Neural cell (in vitro differentiated cells): ENCODE measurements around the gene ANKRD35. TPM values are rescaled to one million over a fixed set of nuclear protein-coding genes. Genes with fewer than 3 reads are reported as not detected.
A peak's percentile ranks its signal among the peaks of the same experiment; 100 is the strongest.

Source experiments
- H2AFZ ChIP-seq: fragments of 200-600, 300-800 bp; sonication (generic), shearing (Covaris generic); 2 replicates; pipeline ENCODE4 v1.6.0; 2014; ENCODE audit warnings: low read depth, mild to moderate bottlenecking, antibody characterized with exemption, low read length, moderate library complexity
- H3F3A ChIP-seq: fragments of 200-600 bp; shearing (Covaris generic); 2 replicates; pipeline ENCODE4 v1.6.1; 2016; ENCODE audit warnings: mild to moderate bottlenecking, moderate library complexity, mixed read lengths, antibody characterized with exemption, low read length; ENCODE audit not compliant: insufficient read depth, poor library complexity, severe bottlenecking
- H3K27ac ChIP-seq: fragments of 200-600, 300-800 bp; sonication (generic), shearing (Covaris generic); 2 replicates; pipeline ENCODE4 v1.5.1; 2014; ENCODE audit warnings: mild to moderate bottlenecking, low read length, moderate library complexity
- H3K27me3 ChIP-seq: fragments of 300-800, 200-600 bp; sonication (generic), shearing (Covaris generic); 2 replicates; pipeline ENCODE4 v1.6.0; 2014; ENCODE audit warnings: mild to moderate bottlenecking, low read depth, low read length, moderate library complexity; ENCODE audit not compliant: insufficient read depth
- H3K36me3 ChIP-seq: fragments of 300-800, 200-600 bp; sonication (generic), shearing (Covaris generic); 2 replicates; pipeline ENCODE4 v1.5.1; 2014; ENCODE audit warnings: mild to moderate bottlenecking, antibody characterized with exemption, low read length, moderate library complexity; ENCODE audit not compliant: insufficient read depth
- H3K4me2 ChIP-seq: fragments of 300-800, 200-600 bp; sonication (generic), shearing (Covaris generic); 2 replicates; pipeline ENCODE4 v1.6.0; 2014; ENCODE audit warnings: mild to moderate bottlenecking, low read length
- H3K4me3 ChIP-seq: fragments of 300-800, 200-600 bp; sonication (generic), shearing (Covaris generic); 2 replicates; pipeline ENCODE4 v1.5.1; 2014; ENCODE audit warnings: mild to moderate bottlenecking, low read length, moderate library complexity
- H3K79me2 ChIP-seq: fragments of 200-600 bp; shearing (Covaris generic); replicated peaks from 2 replicates; pipeline ENCODE4 v1.6.0; 2014; ENCODE audit warnings: mild to moderate bottlenecking, low read length, moderate library complexity; ENCODE audit not compliant: insufficient read depth
- H3K9ac ChIP-seq: fragments of 300-800, 200-600 bp; sonication (generic), shearing (Covaris generic); 2 replicates; pipeline ENCODE4 v1.6.1; 2016; ENCODE audit warnings: mild to moderate bottlenecking, low read length, mixed read lengths
- H3K9me2 ChIP-seq: fragments of 200-600 bp; shearing (Covaris generic); 2 replicates; pipeline ENCODE4 v1.6.1; 2016; ENCODE audit warnings: mild to moderate bottlenecking, low read length, mixed read lengths; ENCODE audit not compliant: insufficient read depth
- H3K9me3 ChIP-seq: fragments of 200-600, 300-800 bp; sonication (generic), shearing (Covaris generic); 2 replicates; pipeline ENCODE4 v1.6.1; 2016; ENCODE audit warnings: mild to moderate bottlenecking, mixed run types, low read length, moderate library complexity, mixed read lengths
- H4K20me1 ChIP-seq: fragments of 200-600 bp; shearing (Covaris generic); 2 replicates; pipeline ENCODE4 v1.6.1; 2016; ENCODE audit warnings: mild to moderate bottlenecking, mixed run types; ENCODE audit not compliant: insufficient read depth
- EP300 ChIP-seq: fragments of 450-650 bp; conservative IDR thresholded peaks from 2 replicates; pipeline ENCODE4 v1.6.1; 2014; ENCODE audit warnings: antibody characterized with exemption, mild to moderate bottlenecking, moderate library complexity; ENCODE audit not compliant: poor library complexity, severe bottlenecking
- EZH2 ChIP-seq: fragments of 200-600, 300-800 bp; shearing (Covaris generic), sonication (generic); IDR thresholded peaks from 2 replicates; pipeline ENCODE4 v1.6.1; 2014; ENCODE audit warnings: antibody characterized with exemption, low read length, borderline replicate concordance, mild to moderate bottlenecking; ENCODE audit not compliant: insufficient read depth, poor library complexity, severe bottlenecking
- MXI1 ChIP-seq: fragments of 450-650 bp; conservative IDR thresholded peaks from 2 replicates; pipeline ENCODE4 v1.6.1; 2014; ENCODE audit warnings: antibody characterized with exemption, mild to moderate bottlenecking; ENCODE audit not compliant: poor library complexity, severe bottlenecking
- POLR2AphosphoS5 ChIP-seq: IDR thresholded peaks from 2 replicates; pipeline ENCODE4 v1.6.1; 2012
- RAD21 ChIP-seq: fragments of 450-650 bp; conservative IDR thresholded peaks from 2 replicates; pipeline ENCODE4 v1.6.1; 2014; ENCODE audit warnings: antibody characterized with exemption, mild to moderate bottlenecking, moderate library complexity
- SMC3 ChIP-seq: fragments of 450-650 bp; conservative IDR thresholded peaks from 2 replicates; pipeline ENCODE4 v1.6.1; 2014; ENCODE audit warnings: antibody characterized with exemption, mild to moderate bottlenecking, moderate library complexity; ENCODE audit not compliant: poor library complexity
- TAF1 ChIP-seq: IDR thresholded peaks from 2 replicates; pipeline ENCODE4 v1.6.1; 2012; ENCODE audit warnings: low read depth
- polyA plus RNA-seq: library from polyadenylated mRNA; depleted of rRNA; stranded (reverse); fragments of >200 nt; gene quantifications from 2 replicates; pipeline ENCODE4 v1.2.3, GENCODE V29; 2014
- TF ChIP-seq, protein P1 (sequence below): IDR thresholded peaks from 2 replicates; pipeline ENCODE4 v1.6.1; 2012; ENCODE audit warnings: borderline replicate concordance
- TF ChIP-seq, protein P2 (sequence below): fragments of 450-650 bp; IDR thresholded peaks from 2 replicates; pipeline ENCODE4 v1.5.1; 2014; ENCODE audit warnings: antibody characterized with exemption, mild to moderate bottlenecking, moderate library complexity; ENCODE audit not compliant: poor library complexity, severe bottlenecking

The ANKRD35 gene
- polyA plus RNA-seq, 1 donor from 2014 or later, result not detected

DNA sequence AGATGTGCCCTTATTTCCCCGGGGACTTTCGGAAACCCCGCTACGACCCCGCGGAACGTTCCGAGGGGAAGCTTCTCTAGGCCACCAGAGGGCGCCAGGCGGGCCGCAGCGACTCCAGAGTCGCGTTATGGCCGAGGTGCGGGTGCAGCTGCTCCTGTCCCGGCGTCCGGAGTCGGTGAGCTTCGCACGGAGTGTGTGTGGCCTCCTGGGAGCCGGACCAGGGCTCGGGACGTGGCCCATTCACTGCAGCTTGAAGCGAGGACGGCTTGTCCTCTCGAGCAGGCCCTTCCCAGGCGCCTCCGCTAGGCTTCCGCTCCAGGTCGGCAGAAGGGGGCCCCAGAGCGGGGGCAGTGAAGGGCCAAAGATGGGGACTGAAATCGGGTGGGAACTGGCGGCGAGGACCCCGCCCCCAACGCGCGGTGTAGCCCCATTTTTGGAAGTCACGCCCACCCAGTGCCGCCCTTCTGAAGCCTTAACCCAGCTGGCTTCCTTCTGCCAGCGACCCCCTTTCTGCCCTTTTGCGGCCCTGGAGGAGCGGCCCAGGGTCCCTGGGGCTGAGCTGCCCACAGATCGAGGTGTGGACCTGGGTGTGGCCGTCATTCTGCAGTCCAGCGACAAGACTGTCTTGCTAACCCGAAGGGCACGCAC, 40.0 kb downstream of the ANKRD35 start, which contains the start of gene NUDT17:
NUDT17 (plus strand) TSS at position 117 of the 648 bp plus-strand sequence; CDS start at position 128, 11 bp downstream.
- no peaks in the 10 kb centered on the region for H3K9me2 ChIP-seq
- H4K20me1 ChIP-seq, result no peaks in the 10 kb centered on the region
- no peaks in the 10 kb centered on the region for H3F3A ChIP-seq
- TF ChIP-seq TAF1 (no peak), SMC3 (peak; percentile 82), RAD21 (peak; percentile 62), POLR2AphosphoS5 (peak; percentile 2), EZH2 (no peak), EP300 (no peak), MXI1 (peak; percentile 26)
- TF ChIP-seq, protein P1, sequence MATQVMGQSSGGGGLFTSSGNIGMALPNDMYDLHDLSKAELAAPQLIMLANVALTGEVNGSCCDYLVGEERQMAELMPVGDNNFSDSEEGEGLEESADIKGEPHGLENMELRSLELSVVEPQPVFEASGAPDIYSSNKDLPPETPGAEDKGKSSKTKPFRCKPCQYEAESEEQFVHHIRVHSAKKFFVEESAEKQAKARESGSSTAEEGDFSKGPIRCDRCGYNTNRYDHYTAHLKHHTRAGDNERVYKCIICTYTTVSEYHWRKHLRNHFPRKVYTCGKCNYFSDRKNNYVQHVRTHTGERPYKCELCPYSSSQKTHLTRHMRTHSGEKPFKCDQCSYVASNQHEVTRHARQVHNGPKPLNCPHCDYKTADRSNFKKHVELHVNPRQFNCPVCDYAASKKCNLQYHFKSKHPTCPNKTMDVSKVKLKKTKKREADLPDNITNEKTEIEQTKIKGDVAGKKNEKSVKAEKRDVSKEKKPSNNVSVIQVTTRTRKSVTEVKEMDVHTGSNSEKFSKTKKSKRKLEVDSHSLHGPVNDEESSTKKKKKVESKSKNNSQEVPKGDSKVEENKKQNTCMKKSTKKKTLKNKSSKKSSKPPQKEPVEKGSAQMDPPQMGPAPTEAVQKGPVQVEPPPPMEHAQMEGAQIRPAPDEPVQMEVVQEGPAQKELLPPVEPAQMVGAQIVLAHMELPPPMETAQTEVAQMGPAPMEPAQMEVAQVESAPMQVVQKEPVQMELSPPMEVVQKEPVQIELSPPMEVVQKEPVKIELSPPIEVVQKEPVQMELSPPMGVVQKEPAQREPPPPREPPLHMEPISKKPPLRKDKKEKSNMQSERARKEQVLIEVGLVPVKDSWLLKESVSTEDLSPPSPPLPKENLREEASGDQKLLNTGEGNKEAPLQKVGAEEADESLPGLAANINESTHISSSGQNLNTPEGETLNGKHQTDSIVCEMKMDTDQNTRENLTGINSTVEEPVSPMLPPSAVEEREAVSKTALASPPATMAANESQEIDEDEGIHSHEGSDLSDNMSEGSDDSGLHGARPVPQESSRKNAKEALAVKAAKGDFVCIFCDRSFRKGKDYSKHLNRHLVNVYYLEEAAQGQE, result no peak
- TF ChIP-seq, protein P2, sequence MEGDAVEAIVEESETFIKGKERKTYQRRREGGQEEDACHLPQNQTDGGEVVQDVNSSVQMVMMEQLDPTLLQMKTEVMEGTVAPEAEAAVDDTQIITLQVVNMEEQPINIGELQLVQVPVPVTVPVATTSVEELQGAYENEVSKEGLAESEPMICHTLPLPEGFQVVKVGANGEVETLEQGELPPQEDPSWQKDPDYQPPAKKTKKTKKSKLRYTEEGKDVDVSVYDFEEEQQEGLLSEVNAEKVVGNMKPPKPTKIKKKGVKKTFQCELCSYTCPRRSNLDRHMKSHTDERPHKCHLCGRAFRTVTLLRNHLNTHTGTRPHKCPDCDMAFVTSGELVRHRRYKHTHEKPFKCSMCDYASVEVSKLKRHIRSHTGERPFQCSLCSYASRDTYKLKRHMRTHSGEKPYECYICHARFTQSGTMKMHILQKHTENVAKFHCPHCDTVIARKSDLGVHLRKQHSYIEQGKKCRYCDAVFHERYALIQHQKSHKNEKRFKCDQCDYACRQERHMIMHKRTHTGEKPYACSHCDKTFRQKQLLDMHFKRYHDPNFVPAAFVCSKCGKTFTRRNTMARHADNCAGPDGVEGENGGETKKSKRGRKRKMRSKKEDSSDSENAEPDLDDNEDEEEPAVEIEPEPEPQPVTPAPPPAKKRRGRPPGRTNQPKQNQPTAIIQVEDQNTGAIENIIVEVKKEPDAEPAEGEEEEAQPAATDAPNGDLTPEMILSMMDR, result peak; percentile 89
- peak within 1 kb of the TSS; percentile 43 for H3K9ac ChIP-seq
- H3K4me2 ChIP-seq, result no peak within 1 kb of the TSS
- H2AFZ ChIP-seq, result peak within 1 kb of the TSS; percentile 38
- H3K27ac ChIP-seq, result no peak within 1 kb of the TSS
- no peaks in the 10 kb centered on the region for H3K9me3 ChIP-seq
- H3K27me3 ChIP-seq, result no peaks in the 10 kb centered on the region
- peaks cover 4% of the 10 kb centered on the region for H3K36me3 ChIP-seq
- no peaks in the 10 kb centered on the region for H3K79me2 ChIP-seq
- peak within 1 kb of the TSS; percentile 67 for H3K4me3 ChIP-seq

DNA sequence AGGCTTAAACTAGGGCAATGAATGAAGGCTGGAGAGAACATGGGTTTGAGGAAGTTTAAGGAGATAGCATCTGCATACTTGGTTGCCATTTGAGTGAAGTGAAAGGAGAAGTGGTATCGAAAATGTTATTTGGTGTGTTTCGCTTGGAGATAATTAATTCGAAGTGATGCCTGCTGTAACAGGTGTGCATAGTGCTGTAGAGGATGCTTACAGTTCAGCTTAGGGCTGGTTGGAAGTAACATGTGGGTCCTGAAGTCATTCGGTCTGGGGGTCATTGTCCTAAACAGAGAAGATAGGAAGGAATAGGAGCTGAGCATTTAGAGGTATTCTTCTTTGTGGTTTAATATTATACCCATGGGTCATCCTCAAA, 40.5 kb downstream of the ANKRD35 start:
- TF ChIP-seq, protein P2, result no peak
- TF ChIP-seq TAF1, result no peak
- H3K9me2 ChIP-seq, result no peaks in the 10 kb centered on the region
- no peak overlapping the region for H2AFZ ChIP-seq
- H3K4me3 ChIP-seq, result peak overlapping the region; percentile 67
- H3K9ac ChIP-seq, result no peak overlapping the region
- no peaks in the 10 kb centered on the region for H3K27me3 ChIP-seq
- no peak overlapping the region for H3K4me2 ChIP-seq
- no peaks in the 10 kb centered on the region for H3F3A ChIP-seq
- no peak overlapping the region for H3K27ac ChIP-seq
- no peaks in the 10 kb centered on the region for H3K9me3 ChIP-seq
- H4K20me1 ChIP-seq, result no peaks in the 10 kb centered on the region
- H3K79me2 ChIP-seq, result no peaks in the 10 kb centered on the region
- peaks cover 4% of the 10 kb centered on the region for H3K36me3 ChIP-seq
